Body of pancreas (tissue), 4 donors: ENCODE results near the gene ANG.

Experiments used
- POLR2A ChIP-seq, 3 donors: fragments of 450-650 bp; IDR thresholded peaks; one replicate each; pipeline ENCODE4 v1.6.1; 2016; ENCODE audit warnings: antibody characterized with exemption in 3 of 3, mild to moderate bottlenecking in 2 of 3
- TF ChIP-seq, protein P1 (sequence below), 7 experiments: fragments of 450-650 bp in 4 of 7; fragments of 200-600 bp in 3 of 7; sonication (generic) in 3 of 7; IDR thresholded peaks; one replicate each; pipeline ENCODE4 v1.5.1; 2016 to 2019; ENCODE audit warnings: antibody characterized with exemption in 7 of 7

DNA sequence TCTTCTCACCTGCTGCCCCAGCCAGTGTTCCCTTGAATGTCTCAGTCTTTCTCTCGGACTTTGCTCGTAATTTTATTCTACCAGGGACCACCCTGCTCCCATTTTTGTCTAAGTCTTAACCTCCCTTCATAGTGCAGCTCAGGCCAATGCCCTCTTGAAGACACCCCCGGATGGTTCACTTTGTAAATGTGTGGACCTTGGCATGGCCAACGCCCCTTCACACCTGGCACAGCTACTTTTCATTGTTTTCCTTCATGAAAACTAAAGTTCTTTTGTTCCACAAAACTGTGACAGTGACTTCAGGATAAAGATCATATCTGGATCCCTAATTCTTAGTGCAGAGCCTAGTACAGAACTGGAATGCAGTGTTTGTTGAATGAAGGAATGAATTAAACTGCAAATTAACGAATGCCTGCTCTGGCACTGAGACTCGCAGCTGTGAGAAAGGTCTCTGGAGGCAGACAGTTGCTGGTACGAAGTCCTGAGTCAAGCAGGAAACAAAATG lies 7.7 kb upstream of the ANG start:
- TF ChIP-seq, protein P1, sequence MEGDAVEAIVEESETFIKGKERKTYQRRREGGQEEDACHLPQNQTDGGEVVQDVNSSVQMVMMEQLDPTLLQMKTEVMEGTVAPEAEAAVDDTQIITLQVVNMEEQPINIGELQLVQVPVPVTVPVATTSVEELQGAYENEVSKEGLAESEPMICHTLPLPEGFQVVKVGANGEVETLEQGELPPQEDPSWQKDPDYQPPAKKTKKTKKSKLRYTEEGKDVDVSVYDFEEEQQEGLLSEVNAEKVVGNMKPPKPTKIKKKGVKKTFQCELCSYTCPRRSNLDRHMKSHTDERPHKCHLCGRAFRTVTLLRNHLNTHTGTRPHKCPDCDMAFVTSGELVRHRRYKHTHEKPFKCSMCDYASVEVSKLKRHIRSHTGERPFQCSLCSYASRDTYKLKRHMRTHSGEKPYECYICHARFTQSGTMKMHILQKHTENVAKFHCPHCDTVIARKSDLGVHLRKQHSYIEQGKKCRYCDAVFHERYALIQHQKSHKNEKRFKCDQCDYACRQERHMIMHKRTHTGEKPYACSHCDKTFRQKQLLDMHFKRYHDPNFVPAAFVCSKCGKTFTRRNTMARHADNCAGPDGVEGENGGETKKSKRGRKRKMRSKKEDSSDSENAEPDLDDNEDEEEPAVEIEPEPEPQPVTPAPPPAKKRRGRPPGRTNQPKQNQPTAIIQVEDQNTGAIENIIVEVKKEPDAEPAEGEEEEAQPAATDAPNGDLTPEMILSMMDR (IDR thresholded peaks at IDR 0.05) = no peak
- TF ChIP-seq POLR2A (IDR thresholded peaks at IDR 0.05) = no peak
